Activated CD4-positive, alpha-beta T cell treated with anti-CD3 and anti-CD28 coated beads for 4 hours (primary cell): Measurements from ENCODE around the gene CACNA1S.

Experiments used
- DNase-seq, 2 donors: peaks; one replicate each; pipeline ENCODE4 v3.0.0-alpha.2; 2020

The CACNA1S gene

DNA sequence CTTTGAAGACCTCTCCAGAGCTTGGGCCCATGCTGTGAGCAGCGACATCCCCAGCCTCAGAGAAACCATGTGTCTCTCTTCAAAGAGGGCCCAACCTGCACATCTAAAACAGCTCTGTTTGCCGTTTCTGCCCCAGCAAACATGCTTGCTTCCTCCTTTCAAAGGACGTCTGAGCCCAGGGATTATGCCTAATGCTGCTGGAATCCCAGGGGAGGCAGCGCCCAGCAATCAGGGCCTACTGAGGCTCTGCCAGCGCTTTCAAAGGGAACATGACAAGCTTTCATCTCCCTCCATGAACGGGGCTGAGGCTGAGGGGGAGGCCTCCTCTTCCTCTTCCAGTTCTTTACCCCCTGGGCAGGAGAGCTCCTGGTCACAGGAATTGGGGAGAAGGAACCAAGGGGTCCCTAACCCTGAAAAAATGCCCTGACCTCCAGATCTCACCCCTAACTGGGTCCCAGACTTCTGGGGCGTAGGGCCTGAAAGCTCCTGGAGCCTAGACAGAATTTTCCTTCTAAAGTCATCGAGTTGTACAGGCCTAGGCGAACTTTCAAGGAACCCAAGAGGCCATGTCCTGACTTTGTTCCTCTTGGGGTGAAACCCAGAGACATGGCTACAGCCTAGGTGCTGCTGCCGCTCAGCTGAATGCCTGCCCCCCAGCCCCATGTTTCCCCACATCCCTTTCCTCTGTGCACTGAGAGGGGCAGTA is 28.2 kb upstream of the CACNA1S start:
- no peak for DNase-seq

DNA sequence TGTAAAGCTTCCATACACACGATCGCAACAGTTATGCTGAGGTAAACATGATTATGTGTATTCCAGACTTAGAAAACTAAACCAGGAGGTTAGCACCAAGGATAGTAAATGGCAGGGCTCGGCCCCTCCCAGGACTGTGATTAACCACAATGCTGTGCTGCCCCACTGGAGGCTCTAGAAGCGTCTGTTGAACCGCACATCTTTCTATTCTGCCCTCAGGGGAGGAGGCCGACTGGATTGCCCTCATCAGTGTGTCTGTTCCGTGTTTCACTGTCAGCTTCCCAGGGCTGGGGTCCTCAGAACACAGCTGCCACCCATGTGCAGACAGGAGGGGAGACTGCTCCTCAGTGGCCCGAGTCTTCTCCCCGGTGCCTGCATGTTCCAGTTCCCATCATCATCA is 27.5 kb upstream of the CACNA1S start:
- no peak for DNase-seq

DNA sequence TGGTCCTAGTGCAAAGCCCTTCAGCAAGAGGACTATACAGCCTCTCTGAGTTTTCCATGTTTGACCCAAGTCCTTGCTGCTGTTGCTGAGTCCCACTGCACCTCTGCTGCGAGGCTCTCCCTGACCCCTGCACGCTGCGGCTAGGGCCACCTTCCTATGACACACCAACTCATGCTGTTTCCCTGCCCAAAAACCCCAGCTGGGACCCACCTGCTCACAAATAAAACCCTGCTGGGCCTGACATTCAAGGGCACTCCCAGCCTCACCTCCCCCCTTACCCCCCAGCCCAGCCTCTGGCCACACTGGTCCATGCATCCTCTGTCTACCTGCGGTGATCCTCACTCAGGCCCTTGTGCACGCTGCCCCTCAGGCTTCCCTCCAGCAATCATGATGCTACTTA is 27.1 kb upstream of the CACNA1S start:
- no peak for DNase-seq

DNA sequence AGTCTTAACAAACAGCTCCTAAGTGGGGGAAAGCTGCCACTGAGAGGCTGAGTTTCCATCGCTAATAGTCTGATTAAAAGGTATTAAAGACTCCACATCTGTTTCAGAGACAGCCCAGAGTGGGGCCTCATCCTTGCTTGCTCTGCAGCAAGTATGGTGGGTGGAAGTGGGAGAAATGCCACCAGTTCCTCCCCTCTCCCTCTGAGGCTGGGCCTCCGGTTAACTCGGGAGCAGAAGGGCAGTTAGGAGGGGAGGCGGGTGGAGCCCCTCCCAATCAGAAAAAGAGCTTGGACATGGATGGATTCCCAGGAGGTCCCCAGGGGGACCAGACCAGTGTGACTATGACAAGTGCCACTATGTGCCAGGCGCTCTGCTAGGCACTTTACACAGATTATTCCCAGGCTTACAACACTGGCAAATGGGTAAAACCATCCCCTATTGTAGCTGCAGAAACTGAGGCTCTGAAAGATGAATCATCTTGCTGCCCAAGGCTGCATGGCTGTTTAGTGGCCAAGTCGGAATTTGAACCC is 26.1 kb upstream of the CACNA1S start:
- no peak for DNase-seq

- DNase-seq = no peak
Observed at GRCh38 chr1:201137579-201138310, 25.5 kb upstream of the CACNA1S start.

DNA sequence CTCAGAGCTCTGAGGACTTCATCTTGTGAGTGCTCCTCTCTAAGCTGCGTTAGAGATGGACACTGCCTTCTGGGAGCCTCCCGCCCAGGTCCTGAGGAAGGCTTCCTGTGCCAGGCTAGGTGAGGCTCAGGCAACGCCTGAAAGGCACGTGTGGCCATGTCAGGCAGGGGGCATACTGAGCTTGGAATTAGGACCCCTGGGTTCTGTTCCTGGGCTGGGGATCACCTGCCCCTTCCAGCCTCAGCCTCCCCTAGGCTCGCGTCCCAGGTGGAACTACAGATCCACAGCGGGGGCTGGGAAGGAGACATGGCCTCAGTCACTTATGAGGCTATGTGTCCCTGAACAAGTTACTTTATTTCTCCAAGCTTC is 24.8 kb upstream of the CACNA1S start:
- no peak for DNase-seq

- no peak for DNase-seq
Observed at GRCh38 chr1:201136355-201137023, 24.3 kb upstream of the CACNA1S start.

DNA sequence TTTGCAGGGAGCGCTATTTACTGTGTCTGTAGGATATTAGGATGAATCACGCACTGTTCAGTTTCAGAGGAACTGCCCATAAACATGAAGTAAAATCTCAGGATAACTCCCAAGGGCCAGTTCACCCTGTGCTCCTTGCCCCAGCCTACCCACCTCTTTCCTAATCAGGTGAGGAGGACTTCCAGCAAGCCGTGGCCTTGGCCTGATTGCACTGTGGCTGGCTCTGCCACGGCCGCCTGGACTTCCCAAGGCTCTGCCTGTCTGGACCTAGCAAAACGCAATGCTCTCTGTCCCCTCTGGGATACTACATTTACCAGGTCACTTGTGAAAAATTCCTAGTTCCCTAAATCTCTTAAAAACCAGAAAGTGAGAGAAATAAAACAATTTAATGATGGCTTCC is 22.2 kb upstream of the CACNA1S start:
- no peak for DNase-seq

DNA sequence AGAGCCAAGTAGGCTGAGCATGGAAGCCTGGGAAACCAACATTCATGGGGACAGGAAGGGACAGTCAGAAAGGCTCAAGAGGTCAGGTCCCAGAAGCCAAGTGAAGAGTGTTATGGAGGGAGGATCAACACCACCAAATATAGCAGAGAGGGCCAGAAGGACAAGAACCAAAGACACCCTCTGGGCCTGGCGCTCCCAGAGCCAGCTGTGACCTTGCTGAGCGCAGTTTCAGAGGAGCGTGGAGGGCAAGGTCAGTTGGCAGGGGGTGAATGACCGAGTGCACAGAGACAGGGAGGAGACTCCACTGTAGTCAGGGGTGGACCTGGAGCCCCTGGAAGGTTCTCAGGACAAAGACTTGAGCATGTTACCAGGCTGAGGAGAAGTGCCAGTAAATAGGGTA is 19.2 kb upstream of the CACNA1S start:
- DNase-seq = no peak

- no peak for DNase-seq
Observed at GRCh38 chr1:201128962-201129361, 16.7 kb upstream of the CACNA1S start.

GRCh38 chr1:201128476-201128875 is 16.2 kb upstream of the CACNA1S start:
- no peak for DNase-seq

DNA sequence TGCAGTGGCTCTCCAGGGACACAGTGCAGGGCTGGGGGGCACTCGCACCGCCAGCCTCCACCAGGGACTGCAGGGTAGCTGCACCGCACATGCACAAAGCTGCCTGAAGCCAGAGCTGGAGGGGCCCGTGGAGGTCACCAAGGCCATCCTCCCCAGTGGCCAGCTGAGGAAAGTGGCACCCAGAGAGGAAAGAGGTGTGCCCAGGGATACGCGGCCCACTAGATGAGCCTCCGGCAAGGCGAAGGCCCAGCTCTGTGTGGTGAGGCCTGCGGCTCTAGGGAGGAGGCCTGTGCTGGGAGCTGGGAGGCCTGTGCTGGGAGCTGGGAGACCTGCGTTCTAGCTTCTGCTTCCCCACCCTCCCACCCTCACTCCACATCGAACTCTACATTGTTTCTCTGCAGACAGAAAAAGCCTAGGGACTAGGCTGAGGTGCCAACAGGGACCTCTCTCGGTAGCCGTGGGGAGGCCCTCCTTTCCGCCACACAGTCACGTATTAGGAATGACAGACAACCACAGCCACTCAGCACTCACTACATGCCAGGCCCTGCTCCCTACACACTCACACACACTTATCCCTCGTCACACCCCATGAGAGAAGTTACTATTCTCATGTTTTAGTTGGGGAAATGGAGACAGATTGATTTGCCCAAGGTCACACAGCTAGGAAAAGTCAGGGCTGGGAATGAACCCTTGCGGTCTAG is 15.7 kb upstream of the CACNA1S start:
- no peak for DNase-seq

DNA sequence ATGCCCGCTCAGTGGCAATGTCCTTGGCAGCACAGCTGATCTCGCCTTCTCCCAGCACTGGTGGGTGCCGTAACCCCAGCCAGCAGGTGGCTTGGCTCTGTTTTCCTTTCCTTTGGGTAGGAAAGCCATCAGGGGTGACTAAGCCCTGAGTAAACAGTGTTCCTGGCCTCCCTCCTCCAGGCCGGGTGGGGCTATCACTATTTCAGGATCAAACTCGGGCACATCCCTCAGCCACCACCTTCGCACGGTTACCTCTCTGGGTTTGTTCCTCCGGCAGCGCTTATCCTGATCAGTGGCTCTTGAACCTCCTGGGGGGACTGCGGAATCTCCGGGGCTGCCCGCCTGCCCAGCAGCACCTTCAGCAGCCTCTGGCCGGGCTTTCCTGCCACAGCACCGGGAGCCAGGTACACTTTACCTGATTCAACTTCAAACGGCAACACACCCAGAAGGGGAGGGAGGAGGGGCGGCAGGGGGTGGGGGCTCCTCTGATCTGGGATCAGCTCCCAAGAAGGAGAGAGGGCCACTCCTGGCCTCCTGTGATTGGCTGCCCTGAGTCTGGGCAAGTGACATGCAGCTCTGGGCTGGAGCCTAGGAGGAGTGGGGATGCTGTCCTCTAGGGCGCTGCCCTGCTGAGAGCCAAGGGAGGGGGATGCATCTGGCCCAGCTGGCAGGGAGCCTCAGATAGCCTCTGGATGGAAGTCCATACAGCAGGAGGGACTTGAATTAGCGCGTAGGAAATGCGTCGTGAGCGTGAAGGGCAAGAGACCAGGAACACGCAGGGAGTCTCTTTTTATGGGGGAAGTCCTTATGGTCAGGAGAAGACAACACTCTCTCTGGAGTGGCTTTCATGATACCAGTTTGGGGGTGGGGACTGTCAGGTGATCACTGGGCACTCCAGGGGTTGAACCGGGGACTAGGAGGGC is 14.9 kb upstream of the CACNA1S start, which contains the start of gene ASCL5:
TSS of gene ASCL5 (minus strand) at position 353 of the 923 bp plus-strand sequence. CDS start 11,812 bp downstream, outside the sequence.
- no peak for DNase-seq

GRCh38 chr1:201126463-201126831 is 14.2 kb upstream of the CACNA1S start:
- DNase-seq = no peak

DNA sequence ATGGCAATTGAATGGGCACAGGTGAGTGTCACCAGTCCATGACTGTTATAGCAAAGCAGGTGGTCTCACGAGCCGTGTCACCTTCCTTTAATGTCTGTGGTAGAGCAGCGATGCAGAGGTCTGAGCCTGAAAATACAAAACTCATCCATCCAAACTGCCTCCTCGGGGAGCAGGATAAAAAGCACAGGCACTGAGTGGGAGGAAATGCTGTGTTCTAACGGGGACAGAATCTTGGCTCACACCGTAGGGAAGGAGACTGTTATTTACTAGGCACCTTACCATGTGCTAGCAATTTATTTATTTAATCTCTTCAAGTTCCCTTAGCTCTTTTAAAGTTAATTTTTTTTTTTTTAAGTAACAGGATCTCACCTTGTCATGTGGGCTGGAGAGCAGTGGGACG is 13.6 kb upstream of the CACNA1S start:
- no peak for DNase-seq

DNA sequence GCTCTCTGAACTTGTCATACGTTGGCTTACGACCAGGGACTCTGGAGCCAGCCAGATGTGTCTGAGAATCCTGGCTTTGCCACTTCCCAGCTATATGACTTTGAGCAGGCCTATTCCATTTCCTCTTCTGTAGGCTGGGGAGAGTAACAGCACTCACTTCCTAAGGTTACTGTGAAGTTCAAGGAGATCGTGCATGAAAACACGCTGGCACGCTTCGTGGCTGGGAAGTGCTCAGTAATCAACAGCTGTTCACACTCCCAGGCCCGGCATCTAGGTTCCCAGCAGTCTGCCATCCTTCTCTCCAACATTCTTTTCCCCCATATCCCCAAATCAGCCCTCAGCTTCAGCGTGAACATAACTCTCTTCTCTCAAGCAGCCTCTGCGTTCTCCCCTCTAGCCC is 12.8 kb upstream of the CACNA1S start:
- no peak for DNase-seq

DNA sequence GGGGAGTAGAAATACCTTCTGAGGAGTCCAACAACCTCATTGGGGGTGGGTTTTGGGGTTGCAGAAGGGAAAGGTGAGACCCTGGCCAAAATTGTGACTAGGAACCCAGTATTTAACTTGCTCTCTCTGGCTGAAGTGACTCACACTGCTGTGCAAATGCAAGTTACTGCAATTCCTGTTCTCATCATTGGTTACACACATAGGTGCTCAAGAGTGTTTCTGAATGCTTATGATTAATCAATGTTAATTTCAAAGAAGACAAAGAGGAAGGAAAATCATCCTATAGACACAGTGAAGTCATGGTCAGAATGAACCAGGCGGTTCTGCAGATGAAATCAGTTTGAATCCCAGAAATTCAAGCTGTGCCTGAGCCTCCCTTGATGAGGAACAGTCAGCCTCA is 11.6 kb upstream of the CACNA1S start:
- no peak for DNase-seq

DNA sequence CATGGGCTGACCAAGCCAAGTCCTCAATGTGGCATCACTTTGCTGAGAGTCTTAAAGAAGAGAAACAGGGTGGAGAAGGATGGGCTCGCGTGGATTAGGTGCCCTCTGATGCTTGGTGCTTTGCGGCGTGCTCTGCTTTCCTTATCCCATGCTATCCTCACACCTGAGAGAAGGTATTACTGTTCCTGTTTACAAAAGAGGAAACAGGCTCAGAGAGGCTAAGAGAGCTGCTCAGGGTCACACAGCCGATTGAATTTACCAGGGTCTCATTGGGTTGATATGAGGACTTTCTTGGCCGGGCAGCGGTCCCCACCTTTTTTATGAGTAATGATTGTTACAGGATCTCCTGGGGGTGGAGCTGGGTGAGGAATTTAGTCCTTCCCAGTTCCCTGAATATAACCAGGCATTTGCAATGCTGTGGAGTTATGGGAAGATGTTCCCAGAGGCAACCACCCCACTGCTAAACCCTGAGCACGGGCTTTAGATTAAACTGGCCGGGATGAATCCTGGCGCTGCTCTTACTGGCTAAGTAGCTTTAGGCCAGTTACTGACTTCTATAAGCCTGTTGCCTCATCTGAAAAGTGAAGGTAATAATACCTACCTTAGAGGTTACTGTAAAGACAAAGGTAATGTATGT is 10.2 kb upstream of the CACNA1S start:
- DNase-seq = no peak

- peak; percentile 31 to 47 for DNase-seq
Observed at GRCh38 chr1:201119206-201120197, 7.3 kb upstream of the CACNA1S start.

DNA sequence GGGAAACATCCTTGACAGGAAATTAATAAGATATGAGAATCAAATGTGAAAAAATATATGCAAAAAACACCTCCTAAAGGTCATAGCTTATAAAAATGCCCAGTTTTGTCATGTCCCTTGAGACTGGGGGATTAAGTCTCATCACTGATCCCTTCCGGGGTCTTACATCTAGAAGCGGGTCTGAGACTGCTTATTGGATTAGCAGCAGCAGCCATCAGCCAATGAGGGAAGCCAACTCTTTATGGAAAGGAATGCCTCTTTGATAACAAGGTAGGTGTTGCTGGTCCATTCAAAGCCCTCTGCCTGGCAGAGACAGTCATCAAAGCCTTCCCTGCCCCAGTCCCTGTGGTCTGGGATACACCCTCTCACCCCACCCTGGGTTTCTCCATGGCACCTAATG is 3.9 kb upstream of the CACNA1S start:
- DNase-seq = no peak
